NCI-H2171 treated with DMSO at 0.1 percent for 48 hours (cell line): Measurements from ENCODE around the gene ATP5ME.
"Not testable (repeated sequence)": the region's sequence is repeated elsewhere in the genome, so short reads cannot be mapped to it uniquely, and the experiment has no call there.

Source experiments
- DNase-seq: peaks from one replicate; lab custom pipeline; 2025; lab: John Stamatoyannopoulos, UW

Gene ATP5ME

GRCh38 chr4:674172-675035 is at the start of gene ATP5ME, which contains the start of gene MYL5:
Gene ATP5ME, minus strand, starts transcription at chr4:674276. Its CDS starts 29 bp downstream, at chr4:674247.
Gene MYL5, plus strand, starts transcription at chr4:674542. Its CDS starts 3,485 bp downstream, at chr4:678027.
- peak; percentile 79 for DNase-seq

GRCh38 chr4:722851-723360 is 48.8 kb upstream of the ATP5ME start:
- no peak for DNase-seq

- no peak for DNase-seq
Observed at GRCh38 chr4:722169-722725, 48.2 kb upstream of the ATP5ME start.

- DNase-seq = no peak
Observed at GRCh38 chr4:721261-722168, 47.4 kb upstream of the ATP5ME start.

GRCh38 chr4:720111-720860 is 46.2 kb upstream of the ATP5ME start:
- no peak for DNase-seq

- DNase-seq = no peak
Observed at GRCh38 chr4:718460-718859, 44.4 kb upstream of the ATP5ME start.

- no peak for DNase-seq
Observed at GRCh38 chr4:717601-718320, 43.7 kb upstream of the ATP5ME start.

- no peak for DNase-seq
Observed at GRCh38 chr4:714087-714486, 40.0 kb upstream of the ATP5ME start.

GRCh38 chr4:712916-713632 is 39.0 kb upstream of the ATP5ME start:
- no peak for DNase-seq

GRCh38 chr4:712093-712492 is 38.0 kb upstream of the ATP5ME start:
- no peak for DNase-seq

GRCh38 chr4:710916-711315 is 36.8 kb upstream of the ATP5ME start:
- no peak for DNase-seq

- DNase-seq = no peak
Observed at GRCh38 chr4:710116-710515, 36.0 kb upstream of the ATP5ME start.

- DNase-seq = no peak
Observed at GRCh38 chr4:709348-709747, 35.3 kb upstream of the ATP5ME start.

- no peak for DNase-seq
Observed at GRCh38 chr4:708631-708933, 34.5 kb upstream of the ATP5ME start.

GRCh38 chr4:707929-708630 is 34.0 kb upstream of the ATP5ME start:
- no peak for DNase-seq

- DNase-seq = no peak
Observed at GRCh38 chr4:706834-707598, 32.9 kb upstream of the ATP5ME start.

- not testable (repeated sequence) for DNase-seq
Observed at GRCh38 chr4:706083-706633, 32.1 kb upstream of the ATP5ME start.

GRCh38 chr4:705278-706082 is 31.4 kb upstream of the ATP5ME start, which contains the start of gene PCGF3:
Gene PCGF3, plus strand, starts transcription at chr4:705832. Its CDS starts 27,849 bp downstream, at chr4:733681.
- DNase-seq = peak; percentile 78
